COR-L47 (cell line): Measurements from ENCODE around the gene NUDT2.

Source experiments
- DNase-seq: peaks from one replicate; lab custom pipeline; 2025; lab: John Stamatoyannopoulos, UW

NUDT2 gene

GRCh38 chr9:34385561-34386230 is 56.3 kb downstream of the NUDT2 start:
- no peak for DNase-seq

- no peak for DNase-seq
Measured at GRCh38 chr9:34386656-34387055, 57.3 kb downstream of the NUDT2 start.

GRCh38 chr9:34387239-34387638 is 57.9 kb downstream of the NUDT2 start:
- no peak for DNase-seq

- no peak for DNase-seq
Measured at GRCh38 chr9:34392511-34392910, 63.1 kb downstream of the NUDT2 start.
